MV-4-11 (cell line): Measurements from ENCODE around the gene DLST.
A peak's percentile ranks its signal among the peaks of the same experiment; 100 is the strongest.

ENCODE experiments used
- DNase-seq: peaks from one replicate; lab custom pipeline; 2025; lab: John Stamatoyannopoulos, UW

DLST gene

GRCh38 chr14:74940956-74941565 lies 59.3 kb downstream of the DLST start:
- no peak for DNase-seq

GRCh38 chr14:74941676-74942097 lies 60.0 kb downstream of the DLST start:
- peak; percentile 76 for DNase-seq

- no peak for DNase-seq
These were observed 60.5 kb downstream of the DLST start for GRCh38 chr14:74942181-74942580.

DNA sequence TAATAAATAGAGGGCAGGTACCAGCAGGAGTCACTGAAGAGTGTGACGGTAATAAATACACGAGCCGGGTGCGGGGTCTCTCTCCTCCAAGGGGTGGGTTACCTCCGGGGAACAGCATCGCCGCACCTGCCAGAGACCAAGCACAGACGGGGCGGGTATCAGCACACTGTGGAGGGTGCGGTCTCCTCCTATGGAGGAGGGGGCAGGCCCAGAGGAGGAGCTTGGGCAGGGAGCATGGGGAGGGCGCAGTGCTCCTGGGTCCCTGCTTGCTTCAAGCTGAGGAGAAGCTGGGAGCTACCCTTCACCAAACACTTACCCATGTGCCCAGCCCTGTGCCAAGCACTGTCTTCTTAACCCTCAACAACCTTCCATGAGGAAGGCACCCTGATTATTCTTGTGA lies 60.9 kb downstream of the DLST start:
- DNase-seq, result no peak

DNA sequence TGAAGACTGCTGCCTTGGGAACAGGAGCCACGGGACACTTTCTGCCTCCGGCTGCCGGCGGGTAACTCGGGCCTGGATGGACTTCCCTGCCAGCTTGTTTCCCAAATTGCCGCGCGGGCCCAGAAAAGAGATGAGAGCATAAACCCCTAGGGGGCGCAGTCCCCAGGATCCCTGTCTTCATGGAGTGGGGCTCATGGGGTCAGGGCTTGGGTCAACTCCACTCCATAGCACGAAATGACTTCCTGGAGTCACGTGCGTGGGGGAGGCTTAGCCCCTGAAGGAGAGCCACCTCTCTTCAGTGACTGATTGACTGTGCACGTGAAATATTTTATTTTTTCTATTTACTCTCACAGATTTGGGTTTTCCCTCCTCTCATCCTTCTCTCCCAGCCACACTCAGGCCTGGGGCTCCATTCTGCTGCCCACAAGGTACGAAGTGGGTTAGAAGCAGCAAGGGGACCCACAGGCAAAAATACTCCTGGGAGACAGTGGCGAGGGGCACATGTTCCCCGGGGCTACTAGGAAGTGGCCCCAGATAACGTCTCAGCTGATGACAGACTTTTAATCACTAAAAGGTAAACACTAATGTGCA lies 63.6 kb downstream of the DLST start:
- peak; percentile 22 for DNase-seq

DNA sequence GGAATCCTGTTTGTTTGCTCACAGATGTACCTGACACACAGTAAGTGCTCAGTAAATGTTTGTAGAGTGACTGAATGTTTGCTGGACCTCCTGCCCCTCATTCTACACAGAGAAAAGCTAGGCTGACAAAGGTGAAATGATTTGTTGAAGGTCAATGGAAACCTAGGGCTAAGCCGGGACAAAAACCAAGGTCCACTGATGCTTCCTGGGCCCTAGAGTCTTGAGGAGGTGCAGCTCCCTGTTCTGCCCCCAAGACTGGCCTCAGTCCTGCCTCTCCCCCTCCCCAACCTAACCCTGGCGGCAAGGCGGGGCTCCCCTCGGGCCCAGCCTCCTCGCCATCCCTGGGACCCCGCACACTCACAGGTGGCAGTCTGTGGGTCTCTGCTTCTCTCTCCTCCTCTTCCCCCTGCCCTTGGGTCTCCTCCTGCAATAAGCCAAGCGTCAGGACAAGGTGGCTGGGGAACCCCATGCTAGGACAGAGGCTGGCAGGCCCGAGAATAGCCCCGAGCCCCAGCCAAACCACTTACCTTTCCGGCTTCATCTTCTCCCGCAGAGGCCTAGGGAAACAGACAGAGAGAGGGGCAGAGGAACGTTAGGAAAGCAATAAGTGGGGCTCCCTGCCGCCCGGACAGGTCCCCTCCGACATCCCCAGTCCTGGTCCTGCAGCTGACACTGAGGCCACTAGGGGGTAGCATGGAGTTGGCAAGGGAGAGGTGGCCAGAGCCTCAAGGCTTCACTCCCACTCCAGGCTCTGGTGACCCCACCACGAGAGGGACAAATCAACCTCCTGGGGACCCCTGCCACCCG lies 64.3 kb downstream of the DLST start:
- DNase-seq, result peak; percentile 46

- DNase-seq, result no peak
These were observed 65.1 kb downstream of the DLST start for GRCh38 chr14:74946659-74947281.

DNA sequence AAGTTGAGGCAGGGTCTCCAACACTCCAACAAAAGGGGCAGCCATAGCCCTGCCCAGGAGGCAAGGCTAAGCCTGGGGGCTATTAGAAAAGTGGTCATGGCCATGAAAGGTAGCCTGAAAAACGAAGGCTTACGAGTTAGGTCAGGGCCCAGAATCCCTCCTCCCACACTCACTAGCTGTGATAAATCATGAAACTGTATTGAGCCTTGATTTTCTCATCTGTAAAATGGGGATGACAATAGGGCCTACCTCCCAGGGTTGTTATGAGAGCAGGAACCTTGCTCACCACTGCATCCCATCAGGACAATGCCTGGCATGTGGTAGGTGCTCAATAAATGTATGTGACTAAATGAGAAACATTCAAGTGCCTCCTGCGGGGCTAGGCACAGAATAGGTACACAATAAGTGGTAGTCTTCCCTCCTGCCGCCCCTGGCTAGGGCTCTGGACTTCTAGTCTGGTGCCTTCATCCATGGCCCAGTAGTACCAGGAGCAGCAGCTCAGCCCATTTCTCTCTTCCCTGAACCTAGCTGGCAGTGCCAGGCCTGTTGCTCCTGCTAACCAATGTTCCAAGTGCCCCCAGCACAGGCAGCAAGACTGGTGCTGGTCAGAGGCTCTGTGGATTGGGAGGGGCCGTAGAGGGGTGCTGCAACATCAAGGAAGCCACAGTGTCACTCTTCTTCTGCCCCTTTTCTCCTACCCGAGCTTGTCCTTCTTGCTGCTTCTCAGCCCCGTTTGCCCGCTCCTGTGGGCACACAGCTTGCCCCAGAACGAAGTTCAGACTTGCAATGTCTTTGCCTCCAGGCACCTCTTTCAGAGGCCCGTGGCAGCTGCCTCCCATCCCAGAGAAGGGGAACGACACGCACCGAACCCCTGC lies 65.9 kb downstream of the DLST start:
- DNase-seq, result no peak

GRCh38 chr14:74948228-74949175 lies 66.8 kb downstream of the DLST start:
- DNase-seq, result no peak

- no peak for DNase-seq
These were observed 67.5 kb downstream of the DLST start for GRCh38 chr14:74949191-74949601.

DNA sequence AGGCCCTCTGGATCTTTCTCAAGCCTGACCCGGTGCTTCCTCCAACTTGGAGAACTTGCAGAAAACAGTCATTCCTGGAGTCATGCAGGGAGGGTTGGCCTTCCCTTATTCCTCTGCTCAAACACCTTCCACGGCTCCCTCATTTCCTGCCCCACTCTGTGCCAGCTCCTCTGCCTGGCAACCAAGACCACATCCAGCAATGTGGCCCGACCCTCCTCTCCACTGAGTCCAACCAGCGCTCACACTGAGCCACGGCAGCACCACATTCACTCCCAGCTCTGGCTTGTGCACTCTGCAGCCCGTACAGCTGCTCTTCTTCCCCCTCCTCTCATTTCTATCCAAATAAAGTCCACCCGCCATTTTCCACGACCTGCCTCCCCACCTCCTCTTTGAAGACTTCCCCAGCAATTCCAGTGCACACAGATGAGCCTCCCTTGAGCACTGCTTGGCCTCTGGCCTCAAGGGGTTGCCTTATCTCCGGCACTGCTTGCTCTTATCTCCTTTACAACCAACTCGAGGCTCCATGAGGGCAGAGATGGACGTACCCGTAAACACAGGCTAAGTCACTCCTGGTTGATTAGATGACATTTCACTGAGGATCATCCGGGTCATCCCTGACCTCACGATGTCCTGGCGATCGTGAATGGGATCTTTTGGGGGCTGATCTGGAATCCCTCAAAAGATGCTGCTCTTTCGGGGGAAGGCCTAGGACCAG lies 68.3 kb downstream of the DLST start:
- DNase-seq, result no peak

DNA sequence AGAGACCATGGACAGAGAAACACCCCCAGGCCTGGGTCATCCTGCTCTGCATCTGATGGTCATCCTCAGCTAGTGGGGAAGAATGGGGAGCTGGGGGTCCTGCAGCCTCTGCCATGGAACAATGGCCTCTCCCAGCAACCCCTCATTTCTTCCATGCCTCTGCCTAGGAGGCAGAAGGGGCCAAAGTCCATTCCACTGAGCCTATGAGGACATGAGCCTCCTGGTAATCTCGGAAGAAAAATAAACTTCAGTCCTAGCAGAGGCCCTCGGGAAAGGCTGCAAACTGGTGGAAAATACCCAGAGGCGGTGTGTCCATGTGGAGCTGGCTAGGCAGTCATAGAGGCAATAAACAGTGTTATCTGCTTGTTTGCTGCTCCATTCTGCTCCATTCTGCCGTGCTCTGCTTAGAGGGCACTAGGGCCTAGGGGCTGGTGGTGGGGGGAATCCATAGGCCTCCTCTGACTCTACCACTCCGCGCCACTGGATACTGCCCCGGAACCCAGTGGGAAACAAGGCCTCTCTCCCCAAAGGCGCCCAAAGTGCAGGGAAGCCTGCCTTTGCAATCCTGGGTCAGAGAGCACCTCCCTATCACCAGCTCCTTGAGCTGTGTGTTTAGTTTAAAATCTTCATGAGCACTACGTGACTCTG lies 69.2 kb downstream of the DLST start:
- DNase-seq, result no peak

DNA sequence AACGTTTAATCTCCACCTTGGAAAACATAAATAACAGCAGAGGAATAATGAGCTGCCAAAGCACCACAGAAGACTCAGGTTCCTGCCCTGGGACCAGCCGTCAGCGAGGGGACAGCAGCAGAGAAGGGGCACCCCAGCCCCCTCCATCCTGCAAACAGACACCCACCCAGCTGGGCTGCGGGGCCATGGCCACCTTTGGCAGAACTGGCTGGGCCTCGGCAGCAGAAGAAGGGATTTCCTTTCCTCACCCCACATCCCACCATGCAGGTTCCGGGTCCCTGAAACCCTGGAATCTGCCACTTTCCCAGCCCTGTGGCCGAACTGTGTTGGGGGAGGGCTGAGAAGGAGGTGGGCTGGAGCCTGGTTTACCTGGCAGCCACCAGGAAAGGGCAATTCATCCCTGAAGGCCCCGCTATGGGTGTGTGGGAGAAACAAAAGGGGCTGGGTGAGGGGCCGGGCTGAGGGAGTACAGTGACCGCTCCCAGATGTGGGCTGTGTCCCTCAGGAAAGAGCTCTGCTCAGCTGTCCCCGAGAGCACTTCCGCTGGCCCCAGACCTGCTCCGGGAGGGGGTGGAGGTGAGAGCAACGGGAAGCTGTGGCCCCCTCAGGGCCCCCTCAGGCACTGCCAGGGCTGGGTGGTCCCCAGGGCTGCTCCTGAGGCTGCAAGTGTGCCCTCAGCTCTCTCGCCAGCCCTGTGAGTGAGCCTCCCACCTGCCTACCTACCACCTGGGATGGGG lies 69.9 kb downstream of the DLST start:
- DNase-seq, result no peak

GRCh38 chr14:74952180-74952665 lies 70.5 kb downstream of the DLST start:
- DNase-seq, result no peak

DNA sequence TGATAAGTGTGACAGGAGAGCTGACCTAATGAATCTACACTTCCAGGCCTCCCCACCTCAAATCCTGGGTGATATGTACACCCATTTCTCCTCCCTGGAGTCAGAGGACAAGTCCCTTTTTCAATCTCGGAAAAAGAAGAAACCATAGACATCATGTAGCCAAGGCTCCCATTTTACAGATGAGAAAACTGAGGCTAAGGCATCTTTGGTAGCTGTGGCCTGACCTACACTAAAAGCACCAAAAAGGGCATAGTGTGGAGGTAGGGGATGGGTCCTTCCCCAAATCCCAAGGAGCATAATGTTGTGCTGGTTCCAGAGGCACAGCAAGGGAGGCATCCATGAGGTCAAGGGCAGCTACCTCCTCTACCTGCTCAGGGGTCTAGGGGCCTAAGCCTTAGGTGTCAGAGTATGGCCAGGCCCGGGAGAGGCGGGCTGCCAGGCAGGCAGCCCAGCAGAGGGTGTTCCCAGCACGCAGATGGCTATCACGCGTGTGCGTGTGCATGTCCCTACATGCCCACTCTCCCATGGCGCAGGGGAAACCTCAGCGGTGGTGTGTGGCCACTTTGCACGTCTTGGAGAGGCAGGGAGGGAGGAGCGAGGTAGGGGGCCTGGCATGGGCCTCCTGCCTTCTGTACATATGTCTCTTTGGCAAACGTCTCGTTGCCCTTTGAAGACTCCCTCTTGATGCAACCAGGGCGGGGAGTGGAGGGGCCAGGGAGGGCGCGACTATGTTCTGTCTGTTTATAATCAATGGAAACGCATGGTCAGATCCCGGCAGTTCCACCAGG lies 71.2 kb downstream of the DLST start:
- no peak for DNase-seq
